ENCODE results near the gene SEC31A.
A peak's percentile ranks its signal among the peaks of the same experiment; 100 is the strongest.

DNA sequence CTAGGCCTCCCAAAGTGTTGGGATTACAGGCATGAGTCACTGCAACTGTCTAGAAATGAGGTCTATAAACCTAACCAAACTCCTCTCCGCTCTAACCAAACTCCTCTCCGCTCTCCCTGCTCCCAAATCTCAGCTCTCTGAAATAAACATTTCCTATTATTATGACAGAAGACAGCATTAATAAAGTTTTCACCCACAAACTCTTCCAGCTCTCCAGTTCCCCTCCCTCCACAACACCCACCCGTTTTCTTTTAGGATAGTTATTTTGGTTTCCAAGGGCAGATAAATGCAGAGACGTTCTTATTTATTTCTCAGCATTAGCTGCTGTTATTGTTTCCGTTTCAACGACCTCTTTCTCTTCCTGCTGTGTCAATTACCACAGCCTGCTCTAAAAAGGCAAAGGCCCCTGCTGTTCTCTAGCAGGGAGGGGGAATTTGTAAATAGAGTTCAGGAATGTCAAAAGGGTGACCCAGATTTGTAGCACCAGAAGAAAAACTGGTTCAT lies 79.1 kb downstream of the SEC31A start:
- TF ChIP-seq, protein P1, sequence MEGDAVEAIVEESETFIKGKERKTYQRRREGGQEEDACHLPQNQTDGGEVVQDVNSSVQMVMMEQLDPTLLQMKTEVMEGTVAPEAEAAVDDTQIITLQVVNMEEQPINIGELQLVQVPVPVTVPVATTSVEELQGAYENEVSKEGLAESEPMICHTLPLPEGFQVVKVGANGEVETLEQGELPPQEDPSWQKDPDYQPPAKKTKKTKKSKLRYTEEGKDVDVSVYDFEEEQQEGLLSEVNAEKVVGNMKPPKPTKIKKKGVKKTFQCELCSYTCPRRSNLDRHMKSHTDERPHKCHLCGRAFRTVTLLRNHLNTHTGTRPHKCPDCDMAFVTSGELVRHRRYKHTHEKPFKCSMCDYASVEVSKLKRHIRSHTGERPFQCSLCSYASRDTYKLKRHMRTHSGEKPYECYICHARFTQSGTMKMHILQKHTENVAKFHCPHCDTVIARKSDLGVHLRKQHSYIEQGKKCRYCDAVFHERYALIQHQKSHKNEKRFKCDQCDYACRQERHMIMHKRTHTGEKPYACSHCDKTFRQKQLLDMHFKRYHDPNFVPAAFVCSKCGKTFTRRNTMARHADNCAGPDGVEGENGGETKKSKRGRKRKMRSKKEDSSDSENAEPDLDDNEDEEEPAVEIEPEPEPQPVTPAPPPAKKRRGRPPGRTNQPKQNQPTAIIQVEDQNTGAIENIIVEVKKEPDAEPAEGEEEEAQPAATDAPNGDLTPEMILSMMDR (tag by site-specific recombination; IDR thresholded peaks at IDR 0.05), result no peak
- TF ChIP-seq ZBTB1 (tag by site-specific recombination; IDR thresholded peaks at IDR 0.05) (no peak), WT1 (tag by site-specific recombination; IDR thresholded peaks at IDR 0.05) (peak; percentile 89), ZNF777 (tag by site-specific recombination; IDR thresholded peaks at IDR 0.05; ENCODE audit: borderline replicate concordance) (no peak), ZNF501 (tag by site-specific recombination; IDR thresholded peaks at IDR 0.05) (no peak; the same call in 1 of the 2 replicates), GLIS1 (tag by site-specific recombination; IDR thresholded peaks at IDR 0.05) (peak; percentile 32), SP7 (tag by site-specific recombination; IDR thresholded peaks at IDR 0.05) (peak; percentile 83; the same call in 1 of the 2 replicates), ZNF146 (tag by site-specific recombination; IDR thresholded peaks at IDR 0.05) (no peak)
- TF ChIP-seq, protein P2, sequence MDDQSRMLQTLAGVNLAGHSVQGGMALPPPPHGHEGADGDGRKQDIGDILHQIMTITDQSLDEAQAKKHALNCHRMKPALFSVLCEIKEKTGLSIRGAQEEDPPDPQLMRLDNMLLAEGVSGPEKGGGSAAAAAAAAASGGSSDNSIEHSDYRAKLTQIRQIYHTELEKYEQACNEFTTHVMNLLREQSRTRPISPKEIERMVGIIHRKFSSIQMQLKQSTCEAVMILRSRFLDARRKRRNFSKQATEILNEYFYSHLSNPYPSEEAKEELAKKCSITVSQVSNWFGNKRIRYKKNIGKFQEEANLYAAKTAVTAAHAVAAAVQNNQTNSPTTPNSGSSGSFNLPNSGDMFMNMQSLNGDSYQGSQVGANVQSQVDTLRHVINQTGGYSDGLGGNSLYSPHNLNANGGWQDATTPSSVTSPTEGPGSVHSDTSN (CRISPR knock-in tag; IDR thresholded peaks at IDR 0.05), result no peak
- TF ChIP-seq, protein P3, sequence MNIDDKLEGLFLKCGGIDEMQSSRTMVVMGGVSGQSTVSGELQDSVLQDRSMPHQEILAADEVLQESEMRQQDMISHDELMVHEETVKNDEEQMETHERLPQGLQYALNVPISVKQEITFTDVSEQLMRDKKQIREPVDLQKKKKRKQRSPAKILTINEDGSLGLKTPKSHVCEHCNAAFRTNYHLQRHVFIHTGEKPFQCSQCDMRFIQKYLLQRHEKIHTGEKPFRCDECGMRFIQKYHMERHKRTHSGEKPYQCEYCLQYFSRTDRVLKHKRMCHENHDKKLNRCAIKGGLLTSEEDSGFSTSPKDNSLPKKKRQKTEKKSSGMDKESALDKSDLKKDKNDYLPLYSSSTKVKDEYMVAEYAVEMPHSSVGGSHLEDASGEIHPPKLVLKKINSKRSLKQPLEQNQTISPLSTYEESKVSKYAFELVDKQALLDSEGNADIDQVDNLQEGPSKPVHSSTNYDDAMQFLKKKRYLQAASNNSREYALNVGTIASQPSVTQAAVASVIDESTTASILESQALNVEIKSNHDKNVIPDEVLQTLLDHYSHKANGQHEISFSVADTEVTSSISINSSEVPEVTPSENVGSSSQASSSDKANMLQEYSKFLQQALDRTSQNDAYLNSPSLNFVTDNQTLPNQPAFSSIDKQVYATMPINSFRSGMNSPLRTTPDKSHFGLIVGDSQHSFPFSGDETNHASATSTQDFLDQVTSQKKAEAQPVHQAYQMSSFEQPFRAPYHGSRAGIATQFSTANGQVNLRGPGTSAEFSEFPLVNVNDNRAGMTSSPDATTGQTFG (tag by site-specific recombination; IDR thresholded peaks at IDR 0.05; ENCODE audit: borderline replicate concordance), result no peak
- TF ChIP-seq, protein P4, sequence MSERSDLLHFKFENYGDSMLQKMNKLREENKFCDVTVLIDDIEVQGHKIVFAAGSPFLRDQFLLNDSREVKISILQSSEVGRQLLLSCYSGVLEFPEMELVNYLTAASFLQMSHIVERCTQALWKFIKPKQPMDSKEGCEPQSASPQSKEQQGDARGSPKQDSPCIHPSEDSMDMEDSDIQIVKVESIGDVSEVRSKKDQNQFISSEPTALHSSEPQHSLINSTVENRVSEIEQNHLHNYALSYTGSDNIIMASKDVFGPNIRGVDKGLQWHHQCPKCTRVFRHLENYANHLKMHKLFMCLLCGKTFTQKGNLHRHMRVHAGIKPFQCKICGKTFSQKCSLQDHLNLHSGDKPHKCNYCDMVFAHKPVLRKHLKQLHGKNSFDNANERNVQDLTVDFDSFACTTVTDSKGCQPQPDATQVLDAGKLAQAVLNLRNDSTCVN (tag by site-specific recombination; optimal IDR thresholded peaks at IDR 0.05), result no peak
- TF ChIP-seq, protein P5, sequence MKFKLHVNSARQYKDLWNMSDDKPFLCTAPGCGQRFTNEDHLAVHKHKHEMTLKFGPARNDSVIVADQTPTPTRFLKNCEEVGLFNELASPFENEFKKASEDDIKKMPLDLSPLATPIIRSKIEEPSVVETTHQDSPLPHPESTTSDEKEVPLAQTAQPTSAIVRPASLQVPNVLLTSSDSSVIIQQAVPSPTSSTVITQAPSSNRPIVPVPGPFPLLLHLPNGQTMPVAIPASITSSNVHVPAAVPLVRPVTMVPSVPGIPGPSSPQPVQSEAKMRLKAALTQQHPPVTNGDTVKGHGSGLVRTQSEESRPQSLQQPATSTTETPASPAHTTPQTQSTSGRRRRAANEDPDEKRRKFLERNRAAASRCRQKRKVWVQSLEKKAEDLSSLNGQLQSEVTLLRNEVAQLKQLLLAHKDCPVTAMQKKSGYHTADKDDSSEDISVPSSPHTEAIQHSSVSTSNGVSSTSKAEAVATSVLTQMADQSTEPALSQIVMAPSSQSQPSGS (tag by site-specific recombination; IDR thresholded peaks at IDR 0.05; ENCODE audit: low read depth), result no peak
